PC-3 (cell line): ENCODE measurements around the gene AFG3L2. TPM values are rescaled to one million over a fixed set of nuclear protein-coding genes. Genes with fewer than 3 reads are reported as not detected.

Experiments used
- ATAC-seq: fragments of 200-7000 bp; cut with Tn5 transposase; 2 replicates; pipeline ENCODE4 v1.9.1; 2020; ENCODE audit warnings: mild to moderate bottlenecking, moderate library complexity
- Bru-seq: library from RNA; stranded (reverse); fragments of 400-500 nt; gene quantifications from one replicate; lab custom pipeline; 2021; lab: Mats Ljungman, UMichigan
- BruChase-seq, 2 experiments: library from RNA; stranded (reverse); fragments of 400-500 nt; gene quantifications; one replicate each; lab custom pipeline; 2021; lab: Mats Ljungman, UMichigan
- BruUV-seq: library from RNA; stranded (reverse); fragments of 400-500 nt; replicated peaks from 2 replicates; lab custom pipeline; 2021; lab: Mats Ljungman, UMichigan
- CTCF ChIA-PET: fragments of 300-600 bp; sonication (Branson Sonifier 250); formaldehyde crosslinking; loops from one replicate; lab custom pipeline; 2022; ENCODE audit warnings: antibody characterized with exemption; lab: Charles Lee
- POLR2A ChIA-PET: fragments of 300-600 bp; sonication (Branson Sonifier 250); formaldehyde crosslinking; loops from one replicate; lab custom pipeline; 2022; ENCODE audit warnings: antibody characterized with exemption; ENCODE audit not compliant: unreplicated experiment; lab: Charles Lee
- DNase-seq: peaks from one replicate; pipeline ENCODE4 v3.0.0-alpha.2; 2015
- H2AFZ ChIP-seq: fragments of 300-600 bp; sonication (generic); 2 replicates; pipeline ENCODE4 v1.6.0; 2016; ENCODE audit warnings: antibody characterized with exemption, low read length
- H3F3A ChIP-seq: fragments of 300-600 bp; sonication (generic); one replicate; pipeline ENCODE4 v1.6.0; 2017; ENCODE audit warnings: antibody characterized with exemption, low read length, control low read depth, mild to moderate bottlenecking; ENCODE audit not compliant: unreplicated experiment
- H3K27ac ChIP-seq: fragments of 300-600 bp; sonication (generic); 2 replicates; pipeline ENCODE4 v1.5.1; 2016; ENCODE audit warnings: mild to moderate bottlenecking, low read length
- H3K27me3 ChIP-seq: fragments of 300-600 bp; sonication (generic); 2 replicates; pipeline ENCODE4 v1.6.1; 2016; ENCODE audit warnings: low read length, mixed read lengths
- H3K36me3 ChIP-seq: fragments of 300-600 bp; sonication (generic); 2 replicates; pipeline ENCODE4 v1.6.1; 2016; ENCODE audit warnings: low read depth, mixed run types, low read length, mixed read lengths
- H3K4me1 ChIP-seq: fragments of 300-600 bp; sonication (generic); 2 replicates; pipeline ENCODE4 v1.5.1; 2016; ENCODE audit warnings: low read length; ENCODE audit not compliant: insufficient read depth
- H3K4me2 ChIP-seq: fragments of 300-600 bp; sonication (generic); 2 replicates; pipeline ENCODE4 v1.6.0; 2016; ENCODE audit warnings: low read length
- H3K4me3 ChIP-seq: fragments of 300-600 bp; sonication (generic); 2 replicates; pipeline ENCODE4 v1.5.1; 2016; ENCODE audit warnings: mild to moderate bottlenecking, low read length, mixed read lengths
- H3K79me2 ChIP-seq: fragments of 300-600 bp; sonication (generic); 2 replicates; pipeline ENCODE4 v1.6.1; 2017; ENCODE audit warnings: low read length, mixed read lengths
- H3K9ac ChIP-seq: fragments of 300-600 bp; sonication (generic); 2 replicates; pipeline ENCODE4 v1.6.0; 2016; ENCODE audit warnings: mild to moderate bottlenecking, low read length
- H3K9me2 ChIP-seq: fragments of 300-600 bp; sonication (generic); replicated peaks from 2 replicates; pipeline ENCODE4 v1.6.1; 2016; ENCODE audit warnings: mixed run types, low read length, mixed read lengths
- H3K9me3 ChIP-seq: fragments of 300-600 bp; sonication (generic); 2 replicates; pipeline ENCODE4 v1.6.1; 2016; ENCODE audit warnings: low read length, mixed read lengths
- H4K20me1 ChIP-seq: fragments of 300-600 bp; sonication (generic); 2 replicates; pipeline ENCODE4 v1.6.1; 2016; ENCODE audit warnings: low read length, mixed read lengths
- CTCF ChIP-seq: fragments of 300-600 bp; sonication (generic); conservative IDR thresholded peaks from 2 replicates; pipeline ENCODE4 v1.5.1; 2017; ENCODE audit warnings: antibody characterized with exemption, low read depth, mild to moderate bottlenecking, low read length
- EZH2 ChIP-seq: fragments of 300-600 bp; sonication (generic); IDR thresholded peaks from one replicate; pipeline ENCODE4 v1.6.1; 2017; ENCODE audit warnings: antibody characterized with exemption, mild to moderate bottlenecking, low read length; ENCODE audit not compliant: unreplicated experiment
- EZH2phosphoT487 ChIP-seq: fragments of 300-600 bp; sonication (generic); IDR thresholded peaks from 2 replicates; pipeline ENCODE4 v1.6.1; 2018; ENCODE audit warnings: mild to moderate bottlenecking, antibody characterized with exemption, low read length, borderline replicate concordance
- intact Hi-C: fragments of 100-400 bp; cut with micrococcal nuclease; formaldehyde crosslinking; loops from 2 replicates; pipeline ENCODE4 v1.9.0; 2023
- long read RNA-seq: library from polyadenylated mRNA; unstranded; transcript quantifications from one replicate; pipeline ENCODE4 v2.0.0, GENCODE V29; 2021; ENCODE audit not compliant: unreplicated experiment
- total RNA-seq: library from RNA; depleted of rRNA; stranded (reverse); fragments of >200 nt; gene quantifications from 2 replicates; pipeline ENCODE4 v1.2.3, GENCODE V29; 2014; rRNA removed

AFG3L2 gene
- 79.3 and 95.7 TPM in 2 replicates for total RNA-seq
- percentile 86 among the genes with signal in this experiment for Bru-seq, nascent RNA
- percentile 89 among the genes with signal in this experiment for BruChase-seq, experiment 1, labeled RNA remaining after a 6-hour chase
- percentile 86 among the genes with signal in this experiment for BruChase-seq, experiment 2, labeled RNA remaining after a 2-hour chase
- long read RNA-seq, transcript AFG3L2-201 (17 exons, 3,247 nt), result major isoform, 218 of 298 reads
- long read RNA-seq, partial matches to known transcripts, result 25 of 298 reads
- long read RNA-seq, other reads (novel, unspliced or antisense), result 55 of 298 reads

GRCh38 chr18:12376754-12377555 is at the start of gene AFG3L2:
AFG3L2 (minus strand) TSS chr18:12377227; CDS start chr18:12377082, 145 bp downstream.
- Histone ChIP-seq H4K20me1 (peaks cover 41% of the 10 kb centered on the region), H3K4me3 (peak within 1 kb of the TSS; percentile 84), H3K36me3 (peaks cover 8% of the 10 kb centered on the region; the same call in 1 of the 2 replicates), H3K9ac (peak within 1 kb of the TSS; percentile 98), H3K79me2 (peaks cover 48% of the 10 kb centered on the region), H3K27me3 (no peaks in the 10 kb centered on the region), H3K27ac (peak within 1 kb of the TSS; percentile 94), H2AFZ (peak within 1 kb of the TSS; percentile 92), H3K4me2 (peak within 1 kb of the TSS; percentile 91), H3K4me1 (peaks cover 29% of the 10 kb centered on the region), H3F3A (no peaks in the 10 kb centered on the region), H3K9me3 (no peaks in the 10 kb centered on the region), H3K9me2 (no peaks in the 10 kb centered on the region)
- no TSS peak for BruUV-seq
- DNase-seq (peak; percentile 98), ATAC-seq (peak; percentile 84)
- intact Hi-C loops, result loop anchor here (2.0 to 10.0 kb wide), 4 partner anchors 40 to 570 kb away; partner anchors contain the start of genes IMPA2 and SEH1L
- POLR2A ChIA-PET, result interaction anchor here (0.5 to 1.3 kb wide), 16 partner anchors 28 to 1006 kb away, joined by 3 to 21 read pairs (median 4); partner anchors contain the start of genes CEP76, PRELID3A and PTPN2
- no peak for TF ChIP-seq EZH2
- no peak for TF ChIP-seq CTCF
- no peak for TF ChIP-seq EZH2phosphoT487
- CTCF ChIA-PET, result interaction anchor here (0.6 to 1.5 kb wide), 9 partner anchors 17 to 364 kb away, joined by 3 to 8 read pairs (median 4); partner anchors contain the start of gene PRELID3A

DNA sequence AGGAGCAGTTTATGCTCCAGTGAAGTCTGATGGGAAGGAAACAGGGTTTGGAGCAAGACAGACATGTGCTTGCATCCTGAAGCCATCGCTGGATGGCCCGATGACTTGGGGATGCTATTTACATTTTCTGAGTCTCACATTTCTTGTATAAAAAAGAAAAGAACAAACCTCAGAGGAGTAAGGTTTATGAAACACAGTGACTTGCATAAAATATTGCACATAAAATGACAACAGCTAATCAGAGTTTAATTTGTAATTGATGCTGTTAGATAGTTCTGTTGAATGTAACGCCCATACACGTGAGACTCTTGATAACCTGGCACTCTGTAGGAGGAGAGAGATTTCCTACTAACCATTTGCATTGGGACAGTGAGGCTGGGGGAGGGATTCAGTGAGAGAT is 47.2 kb upstream of the AFG3L2 start:
- BruUV-seq, result no TSS peak
- CTCF ChIA-PET, result interaction anchor here (1.4 kb wide), 1 partner anchor 17 kb away, joined by 3 read pairs; the partner anchor contains the start of gene PRELID3A
- peaks cover 8% of the 10 kb centered on the region for H3K36me3 ChIP-seq

More for the DNA sequence above, 47.2 kb upstream of the AFG3L2 start:
- Histone ChIP-seq H3K27ac (no peak overlapping the region), H3K4me2 (no peak overlapping the region), H3K9ac (no peak overlapping the region), H3F3A (peaks cover 4% of the 10 kb centered on the region), H3K4me1 (no peaks in the 10 kb centered on the region), H4K20me1 (no peaks in the 10 kb centered on the region), H3K4me3 (no peak overlapping the region), H3K9me2 (no peaks in the 10 kb centered on the region), H3K9me3 (no peaks in the 10 kb centered on the region), H2AFZ (no peak overlapping the region), H3K79me2 (no peaks in the 10 kb centered on the region), H3K27me3 (no peaks in the 10 kb centered on the region)
- TF ChIP-seq EZH2phosphoT487, result no peak
- no peak for TF ChIP-seq EZH2
- TF ChIP-seq CTCF, result no peak
- ATAC-seq, result no peak
- POLR2A ChIA-PET, result interaction anchor here (0.6 kb wide), 1 partner anchor 47 kb away, joined by 3 read pairs; the partner anchor contains the start of gene AFG3L2
- intact Hi-C loops, result no loop called here
- DNase-seq, result no peak
